ENCODE results near the gene FAM171A1.
A peak's percentile ranks its signal among the peaks of the same experiment; 100 is the strongest.

Gene FAM171A1

GRCh38 chr10:15353471-15354017 lies 17.5 kb downstream of the FAM171A1 start:
- no peak overlapping the region for H3K4me3 ChIP-seq (ENCODE audit: control insufficient read depth, low read depth, low read length)
- no peak for TF ChIP-seq CTCF (conservative IDR thresholded peaks at IDR 0.05; ENCODE audit: control insufficient read depth, insufficient read depth, low read depth, low read length)
- no peak for DNase-seq (ENCODE audit: low read depth)

- DNase-seq (ENCODE audit: low read depth): no peak
Measured at GRCh38 chr10:15352836-15353235, 18.3 kb downstream of the FAM171A1 start.

GRCh38 chr10:15352201-15352600 lies 18.9 kb downstream of the FAM171A1 start:
- DNase-seq (ENCODE audit: low read depth): no peak
- no peak for TF ChIP-seq CTCF (conservative IDR thresholded peaks at IDR 0.05; ENCODE audit: control insufficient read depth, insufficient read depth, low read depth, low read length)
- H3K4me3 ChIP-seq (ENCODE audit: control insufficient read depth, low read depth, low read length): no peak overlapping the region

More at GRCh38 chr10:15352836-15353235, 18.3 kb downstream of the FAM171A1 start:
- no peak for TF ChIP-seq CTCF (conservative IDR thresholded peaks at IDR 0.05; ENCODE audit: control insufficient read depth, insufficient read depth, low read depth, low read length)
- no peak overlapping the region for H3K4me3 ChIP-seq (ENCODE audit: control insufficient read depth, low read depth, low read length)

- no peak overlapping the region for H3K4me3 ChIP-seq (ENCODE audit: control insufficient read depth, low read depth, low read length)
- no peak for DNase-seq (ENCODE audit: low read depth)
- TF ChIP-seq CTCF (conservative IDR thresholded peaks at IDR 0.05; ENCODE audit: control insufficient read depth, insufficient read depth, low read depth, low read length): no peak
Measured at GRCh38 chr10:15351099-15351820, 19.8 kb downstream of the FAM171A1 start.

- no peak for TF ChIP-seq CTCF (conservative IDR thresholded peaks at IDR 0.05; ENCODE audit: control insufficient read depth, insufficient read depth, low read depth, low read length)
- no peak for DNase-seq (ENCODE audit: low read depth)
- H3K4me3 ChIP-seq (ENCODE audit: control insufficient read depth, low read depth, low read length): peak overlapping the region; percentile 33
Measured at GRCh38 chr10:15349112-15349511, 22.0 kb downstream of the FAM171A1 start.

- H3K4me3 ChIP-seq (ENCODE audit: control insufficient read depth, low read depth, low read length): peak overlapping the region; percentile 33
- no peak for TF ChIP-seq CTCF (conservative IDR thresholded peaks at IDR 0.05; ENCODE audit: control insufficient read depth, insufficient read depth, low read depth, low read length)
- DNase-seq (ENCODE audit: low read depth): peak; percentile 46
Measured at GRCh38 chr10:15348579-15348978, 22.5 kb downstream of the FAM171A1 start.

Data from fibroblast of mammary gland (primary cell).